Prostate gland (tissue), 1 donor: ENCODE data around the gene GNAQ.

Experiments
- POLR2A ChIP-seq: fragments of 450-650 bp; IDR thresholded peaks from one replicate; pipeline ENCODE4 v1.6.1; 2016; ENCODE audit warnings: antibody characterized with exemption, mild to moderate bottlenecking
- POLR2AphosphoS5 ChIP-seq: sonication (generic); formaldehyde crosslinking; IDR thresholded peaks from one replicate; pipeline ENCODE4 v1.6.1; 2017; ENCODE audit warnings: antibody characterized with exemption

- no peak for TF ChIP-seq POLR2AphosphoS5
- TF ChIP-seq POLR2A: no peak
These were observed 224.9 kb downstream of the GNAQ start for GRCh38 chr9:77806741-77807140.
